Stimulated activated CD4-positive, alpha-beta T cell treated with anti-CD3 and anti-CD28 coated beads, TNF-alpha, amount 100 ng/mL, for 4 hours (primary cell): Measurements from ENCODE around the gene ARID1B.

ENCODE experiments used
- DNase-seq, 3 experiments: peaks; one replicate each; pipeline ENCODE4 v3.0.0-alpha.2; 2020; ENCODE audit warnings: low read depth in 3 of 3

The ARID1B gene

GRCh38 chr6:156905801-156906200 is 128.6 kb downstream of the ARID1B start:
- no peak for DNase-seq

DNA sequence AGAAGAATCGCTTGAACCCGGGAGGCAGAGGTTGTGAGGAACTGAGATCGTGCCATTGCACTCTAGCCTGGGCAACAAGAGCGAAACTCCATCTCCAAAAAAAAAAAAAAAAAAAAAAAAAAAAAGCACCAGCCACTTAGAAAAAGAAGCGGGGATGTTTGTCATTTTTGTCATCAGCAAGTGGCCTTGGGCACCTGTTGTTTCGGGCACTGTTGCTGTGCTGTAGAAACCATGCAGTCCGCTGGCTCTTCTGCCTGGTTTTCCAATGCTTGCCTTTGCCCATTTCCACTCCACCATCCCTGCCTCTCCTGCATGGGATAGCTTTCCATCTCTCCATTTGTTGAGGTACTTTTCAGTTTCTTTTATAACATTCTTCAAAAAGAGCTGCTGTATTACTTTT is 129.3 kb downstream of the ARID1B start:
- no peak for DNase-seq

DNA sequence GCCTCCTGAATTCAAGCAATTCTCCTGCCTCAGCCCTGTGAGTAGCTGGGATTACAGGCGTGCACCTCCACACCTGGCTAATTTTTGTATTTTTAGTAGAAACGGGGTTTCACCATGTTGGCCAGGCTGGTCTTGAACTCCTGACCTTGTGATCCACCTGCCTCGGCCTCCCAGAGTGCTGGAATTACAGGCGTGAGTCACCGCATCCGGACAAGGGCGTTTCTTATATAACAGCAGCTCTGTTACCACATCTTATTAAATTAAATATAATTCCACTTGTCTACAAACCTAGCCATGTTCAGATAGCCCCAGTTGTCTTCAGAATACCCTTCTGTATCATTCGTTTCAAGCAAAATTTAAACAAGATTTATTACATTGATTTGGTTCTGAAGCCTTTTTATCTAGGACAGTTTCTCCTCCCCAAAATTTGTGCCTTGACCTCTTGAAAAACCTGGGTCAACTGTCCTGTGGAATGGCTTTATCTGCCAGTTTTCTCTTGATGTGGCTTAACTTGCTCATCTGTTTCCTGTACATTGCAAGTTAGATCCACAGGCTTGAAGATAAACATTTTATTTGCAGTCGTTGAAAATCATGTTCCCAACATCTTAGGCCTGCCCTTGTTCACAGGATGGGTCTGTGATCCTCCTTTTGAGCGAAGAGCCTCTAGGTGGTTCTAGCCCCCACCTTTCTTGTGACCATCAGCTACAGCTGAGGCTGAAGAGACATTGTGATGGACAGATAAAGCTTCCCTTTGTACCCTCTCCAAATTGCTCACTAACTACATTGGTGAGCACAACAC is 132.2 kb downstream of the ARID1B start:
- DNase-seq = no peak

DNA sequence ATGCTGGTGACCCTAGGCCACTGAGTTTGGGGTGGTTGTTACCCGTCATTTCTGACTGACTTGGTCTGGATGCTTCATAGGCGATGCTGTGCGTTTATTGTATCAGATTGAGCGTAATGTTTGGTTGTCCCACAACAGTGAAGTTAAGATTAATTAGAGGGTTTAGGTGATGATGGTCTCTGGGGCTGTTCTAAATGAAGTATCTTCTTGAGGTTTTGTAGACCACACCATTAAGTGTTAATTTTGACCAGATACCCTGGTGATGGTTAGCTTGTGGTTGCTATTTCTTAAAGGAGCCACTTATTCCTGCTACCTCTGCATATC is 132.8 kb downstream of the ARID1B start:
- DNase-seq = no peak

GRCh38 chr6:156910938-156911337 is 133.8 kb downstream of the ARID1B start:
- no peak for DNase-seq

DNA sequence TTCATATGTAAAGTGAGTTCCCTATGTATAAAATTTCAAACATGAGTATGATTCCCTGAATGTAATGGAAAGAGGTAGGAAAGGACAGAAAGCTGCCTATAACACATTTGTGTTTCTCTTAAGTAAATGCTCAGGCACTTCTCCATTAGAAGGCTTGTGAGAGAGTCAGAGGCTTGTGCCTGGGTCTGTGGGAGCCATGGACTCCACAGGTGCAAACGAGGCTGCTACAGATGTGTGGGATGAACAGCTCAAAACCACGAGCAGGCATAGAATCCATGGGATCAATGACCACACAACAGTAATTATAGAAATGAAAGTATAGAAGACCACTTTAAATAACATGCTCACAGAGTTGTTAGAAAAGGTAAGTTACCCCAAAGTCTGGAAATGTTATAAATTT is 134.4 kb downstream of the ARID1B start:
- no peak for DNase-seq

GRCh38 chr6:156912431-156912830 is 135.3 kb downstream of the ARID1B start:
- DNase-seq = no peak

DNA sequence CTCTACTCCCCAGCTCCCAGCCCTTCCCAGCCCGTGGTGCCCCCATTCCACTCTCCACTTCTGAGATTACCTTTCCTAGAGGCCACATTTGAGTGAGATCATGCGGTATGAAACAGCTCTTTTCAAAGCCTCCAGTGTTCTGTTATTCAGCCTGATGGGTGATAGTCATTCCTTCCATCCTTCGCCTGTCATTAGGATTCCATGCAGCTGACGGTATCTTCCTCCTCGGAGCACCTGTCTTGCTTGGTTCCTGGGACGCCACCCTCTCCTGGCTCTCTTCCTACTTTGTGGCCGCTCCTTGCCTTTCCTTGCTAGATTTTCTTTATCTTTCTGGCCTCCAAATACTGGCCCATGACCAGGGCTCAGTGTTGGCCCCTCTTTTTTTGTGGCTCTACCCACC is 137.0 kb downstream of the ARID1B start:
- DNase-seq = no peak

DNA sequence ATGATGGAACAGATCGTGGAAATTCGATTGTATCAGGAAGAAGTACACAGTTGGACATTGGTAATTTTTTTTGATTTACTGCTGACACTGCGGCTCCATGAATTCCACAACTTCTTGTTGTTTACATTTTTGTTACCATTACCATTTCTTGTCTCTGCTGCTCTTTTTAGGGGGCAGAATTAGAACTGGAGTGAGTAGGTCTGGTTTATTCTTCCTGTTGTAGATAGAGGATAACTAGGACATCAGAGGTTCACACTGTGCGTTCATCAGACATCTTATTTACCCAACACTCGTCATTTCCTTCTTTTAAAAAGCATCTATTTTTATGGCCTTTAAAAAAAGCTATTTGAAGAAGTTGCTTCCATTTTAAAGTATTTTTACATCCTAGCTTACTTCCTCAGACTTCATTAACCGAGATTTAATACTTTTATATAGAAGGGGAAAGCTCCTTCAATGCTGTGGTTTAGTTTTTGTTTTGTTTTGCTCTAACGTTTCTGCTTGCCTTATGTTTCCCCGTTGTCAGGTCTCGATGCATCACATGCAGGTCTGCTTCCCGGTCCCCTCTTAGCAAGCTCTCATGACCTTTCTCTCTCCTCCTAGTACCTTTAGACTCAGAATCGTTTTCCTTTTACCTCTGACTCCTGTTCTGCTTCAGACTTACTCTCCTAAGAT is 139.1 kb downstream of the ARID1B start:
- no peak for DNase-seq

GRCh38 chr6:156917213-156917612 is 140.0 kb downstream of the ARID1B start:
- no peak for DNase-seq

DNA sequence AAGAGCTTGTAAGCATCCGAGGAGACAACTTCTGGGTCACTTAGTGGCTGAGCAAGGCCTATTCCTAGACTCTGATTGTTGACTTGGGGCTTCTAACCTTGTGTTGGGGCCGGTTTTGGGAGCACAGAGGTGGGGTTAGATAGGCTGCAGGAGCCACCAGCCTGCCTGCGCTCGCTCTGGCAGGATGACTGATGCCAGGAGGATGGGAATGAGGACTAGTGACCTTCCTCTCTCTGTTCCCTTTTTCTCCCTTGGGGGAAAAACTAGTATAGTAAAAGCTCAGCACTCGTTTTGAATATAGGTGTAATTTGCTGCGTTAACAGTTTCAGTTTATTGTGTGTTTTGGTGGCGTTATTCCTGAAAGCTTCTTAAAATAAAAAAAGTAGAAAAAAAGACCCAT is 141.5 kb downstream of the ARID1B start:
- DNase-seq = no peak

GRCh38 chr6:156919370-156919769 is 142.2 kb downstream of the ARID1B start:
- no peak for DNase-seq

DNA sequence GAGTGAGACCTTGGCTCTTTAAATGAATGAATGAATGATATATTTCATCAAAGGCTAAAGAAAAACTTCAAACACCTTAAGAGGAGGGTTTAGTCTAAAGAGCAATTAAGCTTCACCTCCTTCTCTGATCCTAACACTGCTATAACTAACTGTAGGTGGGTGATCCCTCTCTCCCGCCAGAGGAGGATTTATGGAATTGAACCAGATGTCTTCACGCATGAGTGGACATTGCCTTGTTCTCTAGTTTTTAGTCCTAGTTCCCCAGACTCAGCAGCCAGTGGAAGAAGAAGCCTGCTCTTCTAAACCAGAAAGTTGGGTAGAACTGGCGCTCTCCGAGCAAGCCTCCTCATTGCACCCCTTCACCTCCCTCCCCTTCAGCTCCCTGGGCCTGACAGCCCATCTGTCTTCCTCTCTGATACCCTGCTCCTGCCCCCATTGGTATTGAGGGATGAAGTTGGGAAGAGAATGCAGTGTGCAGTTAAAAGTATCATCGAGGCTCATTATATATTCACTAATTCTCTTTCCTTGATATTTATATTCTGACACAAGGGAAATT is 142.7 kb downstream of the ARID1B start:
- no peak for DNase-seq

- no peak for DNase-seq
Measured at GRCh38 chr6:156924246-156924645, 147.1 kb downstream of the ARID1B start.

DNA sequence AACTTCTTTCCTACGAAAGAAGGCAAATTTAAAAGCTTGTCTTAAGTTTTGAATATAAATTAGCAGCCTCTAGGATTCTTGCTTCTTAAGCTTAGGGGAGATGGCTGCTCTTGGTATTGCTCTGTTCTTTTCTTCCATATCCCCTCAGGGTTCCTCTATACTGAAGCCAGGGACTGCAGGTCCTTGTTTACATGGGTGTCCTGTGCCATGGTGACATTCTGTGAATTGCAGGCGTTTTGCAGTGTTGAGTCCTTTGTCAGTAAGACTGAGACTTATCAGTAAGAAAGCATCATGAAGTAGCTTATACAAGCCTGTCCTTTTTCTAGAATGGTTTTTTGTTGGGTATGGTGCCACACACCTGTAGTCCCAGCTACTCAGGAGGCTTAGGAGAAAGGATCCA is 147.8 kb downstream of the ARID1B start:
- DNase-seq = no peak

- DNase-seq = no peak
Measured at GRCh38 chr6:156925718-156926607, 148.8 kb downstream of the ARID1B start.

- DNase-seq = no peak
Measured at GRCh38 chr6:156928126-156928525, 150.9 kb downstream of the ARID1B start.

DNA sequence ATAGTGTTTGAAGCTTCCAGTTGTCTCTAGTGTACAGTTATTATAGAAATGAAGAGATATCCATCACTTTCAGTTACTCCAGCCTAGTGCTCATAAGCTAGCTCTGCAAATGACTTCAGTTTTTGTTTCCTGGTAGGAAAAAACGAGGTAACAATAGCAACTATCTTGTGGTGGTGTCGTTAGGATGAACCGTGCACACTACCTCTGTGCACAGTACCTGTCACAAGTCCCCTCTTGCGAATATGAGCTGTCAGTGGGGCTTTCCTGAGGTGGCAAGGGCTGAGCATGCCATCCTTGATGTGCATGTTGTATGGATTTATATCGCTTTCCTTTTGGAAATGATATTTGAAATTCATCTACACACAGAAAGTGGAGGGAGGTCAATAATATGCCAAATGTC is 151.8 kb downstream of the ARID1B start:
- no peak for DNase-seq

- no peak for DNase-seq
Measured at GRCh38 chr6:156931283-156931682, 154.1 kb downstream of the ARID1B start.

- DNase-seq = no peak
Measured at GRCh38 chr6:156933201-156934068, 156.3 kb downstream of the ARID1B start.

- DNase-seq = no peak
Measured at GRCh38 chr6:156934069-156934460, 156.9 kb downstream of the ARID1B start.
